Fibroblast of villous mesenchyme (primary cell): ENCODE results near the gene EVI2A. TPM values are rescaled to one million over a fixed set of nuclear protein-coding genes. Genes with fewer than 3 reads are reported as not detected.

Source experiments
- DNase-seq: peaks from one replicate; pipeline ENCODE4 v3.0.0-alpha.2; 2010; ENCODE audit warnings: low read depth
- H3K4me3 ChIP-seq: 2 replicates; pipeline ENCODE4 v1.5.1; 2011; ENCODE audit warnings: low read depth, mild to moderate bottlenecking, low read length
- CTCF ChIP-seq: IDR thresholded peaks from 2 replicates; pipeline ENCODE4 v1.5.1; 2012; ENCODE audit warnings: low read depth, mild to moderate bottlenecking, low read length; ENCODE audit not compliant: insufficient read depth
- total RNA-seq: library from RNA; depleted of rRNA; stranded (reverse); fragments of >200 nt; gene quantifications from 2 replicates; pipeline ENCODE4 v1.2.3, GENCODE V29; 2012

Gene EVI2A
- total RNA-seq, 1 donor: 0.43 TPM

- no peak for TF ChIP-seq CTCF
- no peak for DNase-seq
- no peak overlapping the region for H3K4me3 ChIP-seq
Observed at GRCh38 chr17:31269036-31269577, 52.3 kb downstream of the EVI2A start.

Other genes with a start within 250 kb of the EVI2A start
- gene NF1, start 226.6 kb downstream of the EVI2A start, total RNA-seq: 75.1 and 82.5 TPM in 2 replicates
- gene OMG, start 24.4 kb downstream of the EVI2A start, total RNA-seq: 0.43 TPM in 1 of 2 replicates, not detected in the other
- under 0.01 TPM in 2 replicates for gene EVI2B, start 7.6 kb downstream of the EVI2A start, total RNA-seq
- under 0.01 TPM in 2 replicates for gene RAB11FIP4, start 70.1 kb upstream of the EVI2A start, total RNA-seq